A673 (cell line): ENCODE results near the gene PNMA8A.

Experiments used
- EZH2 ChIP-seq: fragments of 200-600 bp; sonication (generic); IDR thresholded peaks from 2 replicates; pipeline ENCODE4 v1.6.1; 2017; ENCODE audit warnings: borderline replicate concordance, low read depth, mild to moderate bottlenecking, mixed read lengths, antibody characterized with exemption, low read length; ENCODE audit not compliant: poor library complexity, severe bottlenecking
- TF ChIP-seq, protein P1 (sequence below): fragments of 300-800, 200-600 bp; sonication (generic); conservative IDR thresholded peaks from 2 replicates; pipeline ENCODE4 v1.5.1; 2017; ENCODE audit warnings: low read depth, mild to moderate bottlenecking, antibody characterized with exemption, low read length, moderate library complexity, mixed read lengths

GRCh38 chr19:46475986-46476385 is 4.6 kb upstream of the PNMA8A start:
- TF ChIP-seq EZH2 = no peak
- TF ChIP-seq, protein P1, sequence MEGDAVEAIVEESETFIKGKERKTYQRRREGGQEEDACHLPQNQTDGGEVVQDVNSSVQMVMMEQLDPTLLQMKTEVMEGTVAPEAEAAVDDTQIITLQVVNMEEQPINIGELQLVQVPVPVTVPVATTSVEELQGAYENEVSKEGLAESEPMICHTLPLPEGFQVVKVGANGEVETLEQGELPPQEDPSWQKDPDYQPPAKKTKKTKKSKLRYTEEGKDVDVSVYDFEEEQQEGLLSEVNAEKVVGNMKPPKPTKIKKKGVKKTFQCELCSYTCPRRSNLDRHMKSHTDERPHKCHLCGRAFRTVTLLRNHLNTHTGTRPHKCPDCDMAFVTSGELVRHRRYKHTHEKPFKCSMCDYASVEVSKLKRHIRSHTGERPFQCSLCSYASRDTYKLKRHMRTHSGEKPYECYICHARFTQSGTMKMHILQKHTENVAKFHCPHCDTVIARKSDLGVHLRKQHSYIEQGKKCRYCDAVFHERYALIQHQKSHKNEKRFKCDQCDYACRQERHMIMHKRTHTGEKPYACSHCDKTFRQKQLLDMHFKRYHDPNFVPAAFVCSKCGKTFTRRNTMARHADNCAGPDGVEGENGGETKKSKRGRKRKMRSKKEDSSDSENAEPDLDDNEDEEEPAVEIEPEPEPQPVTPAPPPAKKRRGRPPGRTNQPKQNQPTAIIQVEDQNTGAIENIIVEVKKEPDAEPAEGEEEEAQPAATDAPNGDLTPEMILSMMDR = no peak
